Measurements from ENCODE around the gene EHMT1. TPM values are rescaled to one million over a fixed set of nuclear protein-coding genes. Genes with fewer than 3 reads are reported as not detected.

The EHMT1 gene
- total and polyA plus RNA-seq, 2 of the 13 experiments (the other 11 are each of a cell fraction or from before 2014, with no cell fraction given): 23.0 to 27.1 TPM

DNA sequence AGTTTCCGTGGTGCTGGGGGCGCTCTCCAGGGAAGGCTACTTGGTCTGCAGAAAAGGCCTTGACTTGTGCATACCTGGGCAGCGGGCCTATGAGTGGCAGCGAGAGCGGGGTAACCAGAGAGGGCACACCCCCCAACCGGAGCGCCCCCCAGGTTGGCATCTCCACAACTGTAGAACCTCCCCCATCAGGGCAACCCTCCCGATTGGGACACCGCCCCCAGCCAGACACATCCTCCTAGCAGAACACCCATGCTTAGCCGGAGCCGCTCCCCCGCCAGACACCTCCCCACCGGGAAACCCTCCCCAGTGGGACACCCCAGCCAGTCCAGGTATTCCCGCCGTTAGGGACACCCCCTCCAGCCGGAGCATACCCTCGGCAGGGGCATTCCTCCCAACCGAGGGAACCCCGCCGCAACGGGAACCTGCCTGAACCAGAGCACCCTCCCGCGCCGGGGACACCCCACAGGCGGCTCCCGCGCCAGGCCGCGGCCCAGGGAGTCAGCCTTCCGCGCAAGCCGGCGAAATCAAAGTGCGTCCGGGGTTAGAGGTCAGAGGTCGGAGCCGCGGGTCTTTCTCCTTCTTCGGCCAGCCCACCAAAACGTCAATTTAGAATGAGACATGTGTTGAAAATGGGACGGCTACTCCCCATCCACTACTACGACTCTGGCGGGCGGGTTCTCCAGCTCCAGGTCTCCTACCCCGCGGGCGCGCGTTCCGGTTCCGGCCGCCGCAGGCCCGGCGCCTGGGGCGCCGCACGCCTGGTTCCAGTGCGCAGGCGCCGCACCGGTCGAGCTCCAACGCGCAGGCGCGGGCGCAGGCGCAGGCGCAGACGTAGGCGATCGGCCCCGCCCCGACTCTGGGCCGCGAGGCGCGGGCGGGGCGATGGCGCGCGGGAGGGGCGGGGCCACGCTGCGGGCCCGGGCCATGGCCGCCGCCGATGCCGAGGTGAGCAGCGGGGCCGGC lies at the start of gene EHMT1 (continued):
- TF ChIP-seq TAF15 (IDR thresholded peaks at IDR 0.05; ENCODE audit: low read depth, low read length, poor library complexity, severe bottlenecking): no peak
- no peak for TF ChIP-seq JUND (CRISPR knock-in tag; IDR thresholded peaks at IDR 0.05)
- no peak for TF ChIP-seq FLYWCH1 (CRISPR knock-in tag; IDR thresholded peaks at IDR 0.05)
- no peak for TF ChIP-seq RARG (CRISPR knock-in tag; IDR thresholded peaks at IDR 0.05; ENCODE audit: low read depth)
- TF ChIP-seq ZSCAN22 (CRISPR knock-in tag; IDR thresholded peaks at IDR 0.05): no peak
- TF ChIP-seq AGO2 (optimal IDR thresholded peaks at IDR 0.05; ENCODE audit: low read depth, low read length): peak; percentile 98
- peak; percentile 30; the same call in 1 of the 2 replicates for TF ChIP-seq NFKB2 (CRISPR knock-in tag; IDR thresholded peaks at IDR 0.05; ENCODE audit: borderline replicate concordance)
- TF ChIP-seq, protein P1, sequence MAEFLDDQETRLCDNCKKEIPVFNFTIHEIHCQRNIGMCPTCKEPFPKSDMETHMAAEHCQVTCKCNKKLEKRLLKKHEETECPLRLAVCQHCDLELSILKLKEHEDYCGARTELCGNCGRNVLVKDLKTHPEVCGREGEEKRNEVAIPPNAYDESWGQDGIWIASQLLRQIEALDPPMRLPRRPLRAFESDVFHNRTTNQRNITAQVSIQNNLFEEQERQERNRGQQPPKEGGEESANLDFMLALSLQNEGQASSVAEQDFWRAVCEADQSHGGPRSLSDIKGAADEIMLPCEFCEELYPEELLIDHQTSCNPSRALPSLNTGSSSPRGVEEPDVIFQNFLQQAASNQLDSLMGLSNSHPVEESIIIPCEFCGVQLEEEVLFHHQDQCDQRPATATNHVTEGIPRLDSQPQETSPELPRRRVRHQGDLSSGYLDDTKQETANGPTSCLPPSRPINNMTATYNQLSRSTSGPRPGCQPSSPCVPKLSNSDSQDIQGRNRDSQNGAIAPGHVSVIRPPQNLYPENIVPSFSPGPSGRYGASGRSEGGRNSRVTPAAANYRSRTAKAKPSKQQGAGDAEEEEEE (CRISPR knock-in tag; IDR thresholded peaks at IDR 0.05; ENCODE audit: borderline replicate concordance): no peak
- no peak for TF ChIP-seq SNAPC2 (CRISPR knock-in tag; IDR thresholded peaks at IDR 0.05)
- no peak for TF ChIP-seq CHD4 (IDR thresholded peaks at IDR 0.05; ENCODE audit: borderline replicate concordance, low read length)
- 0 out of 2 replicates have a peak, but pooled peaks have one; percentile 47 for TF ChIP-seq ZNF709 (CRISPR knock-in tag; IDR thresholded peaks at IDR 0.05)
- no peak for TF ChIP-seq ZNF605 (CRISPR knock-in tag; IDR thresholded peaks at IDR 0.05)
- no peak for TF ChIP-seq CBX5 (CRISPR knock-in tag; IDR thresholded peaks at IDR 0.05; ENCODE audit: borderline replicate concordance)
- TF ChIP-seq, protein P2, sequence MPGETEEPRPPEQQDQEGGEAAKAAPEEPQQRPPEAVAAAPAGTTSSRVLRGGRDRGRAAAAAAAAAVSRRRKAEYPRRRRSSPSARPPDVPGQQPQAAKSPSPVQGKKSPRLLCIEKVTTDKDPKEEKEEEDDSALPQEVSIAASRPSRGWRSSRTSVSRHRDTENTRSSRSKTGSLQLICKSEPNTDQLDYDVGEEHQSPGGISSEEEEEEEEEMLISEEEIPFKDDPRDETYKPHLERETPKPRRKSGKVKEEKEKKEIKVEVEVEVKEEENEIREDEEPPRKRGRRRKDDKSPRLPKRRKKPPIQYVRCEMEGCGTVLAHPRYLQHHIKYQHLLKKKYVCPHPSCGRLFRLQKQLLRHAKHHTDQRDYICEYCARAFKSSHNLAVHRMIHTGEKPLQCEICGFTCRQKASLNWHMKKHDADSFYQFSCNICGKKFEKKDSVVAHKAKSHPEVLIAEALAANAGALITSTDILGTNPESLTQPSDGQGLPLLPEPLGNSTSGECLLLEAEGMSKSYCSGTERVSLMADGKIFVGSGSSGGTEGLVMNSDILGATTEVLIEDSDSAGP (CRISPR knock-in tag; IDR thresholded peaks at IDR 0.05; ENCODE audit: borderline replicate concordance): peak; percentile 59; the same call in 1 of the 2 replicates
- TF ChIP-seq, protein P3, sequence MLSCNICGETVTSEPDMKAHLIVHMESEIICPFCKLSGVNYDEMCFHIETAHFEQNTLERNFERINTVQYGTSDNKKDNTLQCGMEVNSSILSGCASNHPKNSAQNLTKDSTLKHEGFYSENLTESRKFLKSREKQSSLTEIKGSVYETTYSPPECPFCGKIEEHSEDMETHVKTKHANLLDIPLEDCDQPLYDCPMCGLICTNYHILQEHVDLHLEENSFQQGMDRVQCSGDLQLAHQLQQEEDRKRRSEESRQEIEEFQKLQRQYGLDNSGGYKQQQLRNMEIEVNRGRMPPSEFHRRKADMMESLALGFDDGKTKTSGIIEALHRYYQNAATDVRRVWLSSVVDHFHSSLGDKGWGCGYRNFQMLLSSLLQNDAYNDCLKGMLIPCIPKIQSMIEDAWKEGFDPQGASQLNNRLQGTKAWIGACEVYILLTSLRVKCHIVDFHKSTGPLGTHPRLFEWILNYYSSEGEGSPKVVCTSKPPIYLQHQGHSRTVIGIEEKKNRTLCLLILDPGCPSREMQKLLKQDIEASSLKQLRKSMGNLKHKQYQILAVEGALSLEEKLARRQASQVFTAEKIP (CRISPR knock-in tag; IDR thresholded peaks at IDR 0.05; ENCODE audit: borderline replicate concordance): no peak
- TF ChIP-seq ZNF256 (CRISPR knock-in tag; conservative IDR thresholded peaks at IDR 0.05): no peak
- TF ChIP-seq ZNF776 (CRISPR knock-in tag; IDR thresholded peaks at IDR 0.05): no peak
- TF ChIP-seq, protein P4, sequence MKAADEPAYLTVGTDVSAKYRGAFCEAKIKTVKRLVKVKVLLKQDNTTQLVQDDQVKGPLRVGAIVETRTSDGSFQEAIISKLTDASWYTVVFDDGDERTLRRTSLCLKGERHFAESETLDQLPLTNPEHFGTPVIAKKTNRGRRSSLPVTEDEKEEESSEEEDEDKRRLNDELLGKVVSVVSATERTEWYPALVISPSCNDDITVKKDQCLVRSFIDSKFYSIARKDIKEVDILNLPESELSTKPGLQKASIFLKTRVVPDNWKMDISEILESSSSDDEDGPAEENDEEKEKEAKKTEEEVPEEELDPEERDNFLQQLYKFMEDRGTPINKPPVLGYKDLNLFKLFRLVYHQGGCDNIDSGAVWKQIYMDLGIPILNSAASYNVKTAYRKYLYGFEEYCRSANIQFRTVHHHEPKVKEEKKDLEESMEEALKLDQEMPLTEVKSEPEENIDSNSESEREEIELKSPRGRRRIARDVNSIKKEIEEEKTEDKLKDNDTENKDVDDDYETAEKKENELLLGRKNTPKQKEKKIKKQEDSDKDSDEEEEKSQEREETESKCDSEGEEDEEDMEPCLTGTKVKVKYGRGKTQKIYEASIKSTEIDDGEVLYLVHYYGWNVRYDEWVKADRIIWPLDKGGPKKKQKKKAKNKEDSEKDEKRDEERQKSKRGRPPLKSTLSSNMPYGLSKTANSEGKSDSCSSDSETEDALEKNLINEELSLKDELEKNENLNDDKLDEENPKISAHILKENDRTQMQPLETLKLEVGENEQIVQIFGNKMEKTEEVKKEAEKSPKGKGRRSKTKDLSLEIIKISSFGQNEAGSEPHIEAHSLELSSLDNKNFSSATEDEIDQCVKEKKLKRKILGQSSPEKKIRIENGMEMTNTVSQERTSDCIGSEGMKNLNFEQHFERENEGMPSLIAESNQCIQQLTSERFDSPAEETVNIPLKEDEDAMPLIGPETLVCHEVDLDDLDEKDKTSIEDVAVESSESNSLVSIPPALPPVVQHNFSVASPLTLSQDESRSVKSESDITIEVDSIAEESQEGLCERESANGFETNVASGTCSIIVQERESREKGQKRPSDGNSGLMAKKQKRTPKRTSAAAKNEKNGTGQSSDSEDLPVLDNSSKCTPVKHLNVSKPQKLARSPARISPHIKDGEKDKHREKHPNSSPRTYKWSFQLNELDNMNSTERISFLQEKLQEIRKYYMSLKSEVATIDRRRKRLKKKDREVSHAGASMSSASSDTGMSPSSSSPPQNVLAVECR (CRISPR knock-in tag; IDR thresholded peaks at IDR 0.05; ENCODE audit: borderline replicate concordance): peak; percentile 83; the same call in 1 of the 2 replicates
- no peak for TF ChIP-seq ZFP41 (CRISPR knock-in tag; IDR thresholded peaks at IDR 0.05; ENCODE audit: borderline replicate concordance)

Measured in HepG2 (cell line).